ENCODE results near the gene CD27. TPM values are rescaled to one million over a fixed set of nuclear protein-coding genes. Genes with fewer than 3 reads are reported as not detected.

CD27 gene
- total and polyA plus RNA-seq, 2 donors (not counting 1 experiment from before 2014, with no cell fraction given), result 102 to 116 TPM

- peaks cover 14% of the 10 kb centered on the region for H4K20me1 ChIP-seq (ENCODE audit: control insufficient read depth, insufficient read depth, low read length, poor library complexity, severe bottlenecking)
- CTCF ChIA-PET, result interaction anchor here (1.0 to 8.9 kb wide), 6 partner anchors 11 to 172 kb away, joined by 3 to 383 read pairs (median 56); partner anchors contain the start of genes CD27, LPAR5 and TAPBPL
These were observed 18.5 kb downstream of the CD27 start for GRCh38 chr12:6463216-6463615.

More at GRCh38 chr12:6463216-6463615, 18.5 kb downstream of the CD27 start:
- Histone ChIP-seq H3K27me3 (replicated peaks in 1 of 4; ENCODE audit: control extremely low read depth in 1 of 4, control insufficient read depth in 3 of 4, insufficient read depth in 4 of 4, low read length in 3 of 4) (no peaks in the 10 kb centered on the region), H3K27ac (ENCODE audit: low read length in 2 of 2) (peak overlapping the region; percentile 89 to 93), H3K4me3 (ENCODE audit: control extremely low read depth in 1 of 5, extremely low read depth in 1 of 5, insufficient read depth in 1 of 5, low read depth in 2 of 5, low read length in 4 of 5) (no peak overlapping the region), H3K36me3 (replicated peaks in 1 of 2; ENCODE audit: control extremely low read depth in 1 of 2, control insufficient read depth in 1 of 2, extremely low read depth in 1 of 2, insufficient read depth in 2 of 2, low read length in 1 of 2) (peaks cover 5 to 64% of the 10 kb centered on the region in 2 experiments), H3K9me3 (ENCODE audit: control extremely low read depth in 1 of 3, control insufficient read depth in 2 of 3, insufficient read depth in 1 of 3, low read length in 2 of 3) (no peaks in the 10 kb centered on the region), H3K4me1 (ENCODE audit: control insufficient read depth in 2 of 2, insufficient read depth in 2 of 2, low read length in 2 of 2) (peaks cover 61 to 93% of the 10 kb centered on the region in 2 donors), H3K9ac (ENCODE audit: low read length) (no peak overlapping the region), H2AFZ (ENCODE audit: insufficient read depth, low read depth, low read length, poor library complexity, severe bottlenecking) (no peak overlapping the region), H3K4me2 (replicated peaks; ENCODE audit: low read depth, low read length, poor library complexity, severe bottlenecking) (peak overlapping the region; percentile 71), H3K79me2 (ENCODE audit: control insufficient read depth, insufficient read depth, low read length) (peaks cover 45% of the 10 kb centered on the region)
- Mint-ChIP-seq H3K4me3 (peak overlapping the region; percentile 63), H3K27ac (peak overlapping the region; percentile 98), H3K4me1 (peaks cover 88% of the 10 kb centered on the region), H3K27me3 (no peaks in the 10 kb centered on the region), H3K9me3 (ENCODE audit: insufficient read depth) (no peaks in the 10 kb centered on the region)
- 48% methylated on average over 2 of the region's 7 CpGs for WGBS (ENCODE audit: insufficient coverage)
- intact Hi-C loops (cut with micrococcal nuclease), result loop anchor here (10.0 kb wide), 1 partner anchor 128 kb away; no protein-coding TSS in a partner anchor
- no peak for TF ChIP-seq CTCF (IDR thresholded peaks at IDR 0.05)
- no peak for TF ChIP-seq EZH2 (IDR thresholded peaks at IDR 0.05; ENCODE audit: borderline replicate concordance, insufficient read depth, low read depth, low read length, poor library complexity, severe bottlenecking)
- DNase-seq, result no peak
- POLR2A ChIA-PET, result interaction anchor here (0.6 to 4.8 kb wide), 5 partner anchors 11 to 40 kb away, joined by 3 to 72 read pairs (median 4); partner anchors contain the start of genes CD27 and TAPBPL
- ATAC-seq (ENCODE audit: low read depth), result no peak

Measured in B cell (primary cell).